Adrenal gland (tissue), 5 donors: ENCODE measurements around the gene HINFP.

ENCODE experiments used
- POLR2A ChIP-seq, 2 donors: fragments of 450-650 bp; IDR thresholded peaks; one replicate each; pipeline ENCODE4 v1.6.1; 2017; ENCODE audit warnings: antibody characterized with exemption in 2 of 2, mild to moderate bottlenecking in 2 of 2, moderate library complexity in 1 of 2
- TF ChIP-seq, protein P1 (sequence below), 6 experiments: fragments of 450-650 bp in 4 of 6; fragments of 200-600 bp in 2 of 6; sonication (generic) in 1 of 6; IDR thresholded peaks; 1 replicate in 5 of 6; 2 replicates in 1 of 6; pipeline versions ENCODE4 v1.5.1 to v1.8.0; 2016 to 2021; ENCODE audit warnings: antibody characterized with exemption in 6 of 6, mild to moderate bottlenecking in 2 of 6, moderate library complexity in 1 of 6
- donor health status: DM: no; HTN: no; CAD: no.

DNA sequence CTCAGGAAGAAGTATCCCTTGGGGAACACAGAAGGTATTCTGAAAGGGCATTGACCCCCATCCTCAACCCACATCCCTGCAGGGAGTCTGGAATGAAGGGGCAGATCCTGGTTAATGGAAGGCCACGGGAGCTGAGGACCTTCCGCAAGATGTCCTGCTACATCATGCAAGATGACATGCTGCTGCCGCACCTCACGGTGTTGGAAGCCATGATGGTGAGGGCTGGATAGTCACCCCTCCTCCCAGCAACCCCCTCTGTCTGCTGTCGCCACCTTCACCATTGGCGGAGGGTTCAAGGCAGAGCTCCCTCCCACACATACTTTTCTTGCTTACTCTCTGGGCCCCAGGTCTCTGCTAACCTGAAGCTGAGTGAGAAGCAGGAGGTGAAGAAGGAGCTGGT lies 32.8 kb downstream of the HINFP start:
- TF ChIP-seq, protein P1, sequence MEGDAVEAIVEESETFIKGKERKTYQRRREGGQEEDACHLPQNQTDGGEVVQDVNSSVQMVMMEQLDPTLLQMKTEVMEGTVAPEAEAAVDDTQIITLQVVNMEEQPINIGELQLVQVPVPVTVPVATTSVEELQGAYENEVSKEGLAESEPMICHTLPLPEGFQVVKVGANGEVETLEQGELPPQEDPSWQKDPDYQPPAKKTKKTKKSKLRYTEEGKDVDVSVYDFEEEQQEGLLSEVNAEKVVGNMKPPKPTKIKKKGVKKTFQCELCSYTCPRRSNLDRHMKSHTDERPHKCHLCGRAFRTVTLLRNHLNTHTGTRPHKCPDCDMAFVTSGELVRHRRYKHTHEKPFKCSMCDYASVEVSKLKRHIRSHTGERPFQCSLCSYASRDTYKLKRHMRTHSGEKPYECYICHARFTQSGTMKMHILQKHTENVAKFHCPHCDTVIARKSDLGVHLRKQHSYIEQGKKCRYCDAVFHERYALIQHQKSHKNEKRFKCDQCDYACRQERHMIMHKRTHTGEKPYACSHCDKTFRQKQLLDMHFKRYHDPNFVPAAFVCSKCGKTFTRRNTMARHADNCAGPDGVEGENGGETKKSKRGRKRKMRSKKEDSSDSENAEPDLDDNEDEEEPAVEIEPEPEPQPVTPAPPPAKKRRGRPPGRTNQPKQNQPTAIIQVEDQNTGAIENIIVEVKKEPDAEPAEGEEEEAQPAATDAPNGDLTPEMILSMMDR (IDR thresholded peaks at IDR 0.05) = no peak
- TF ChIP-seq POLR2A (IDR thresholded peaks at IDR 0.05) = no peak
